Fibroblast of skin of back (primary cell): ENCODE measurements around the gene DNMBP.
"Not testable (repeated sequence)": the region's sequence is repeated elsewhere in the genome, so short reads cannot be mapped to it uniquely, and the experiment has no call there.

Experiments used
- DNase-seq: peaks from one replicate; pipeline ENCODE4 v3.0.0-alpha.2; 2013

The DNMBP gene

GRCh38 chr10:99912041-99912440 lies 97.7 kb downstream of the DNMBP start:
- DNase-seq, result no peak

- no peak for DNase-seq
These were observed 101.2 kb downstream of the DNMBP start for GRCh38 chr10:99908512-99908911.

GRCh38 chr10:99906470-99906869 lies 103.3 kb downstream of the DNMBP start:
- DNase-seq, result no peak

GRCh38 chr10:99905971-99906370 lies 103.8 kb downstream of the DNMBP start:
- no peak for DNase-seq

GRCh38 chr10:99895867-99896266 lies 113.9 kb downstream of the DNMBP start:
- DNase-seq, result no peak

GRCh38 chr10:99895066-99895465 lies 114.7 kb downstream of the DNMBP start:
- DNase-seq, result not testable (repeated sequence)

GRCh38 chr10:99894613-99895012 lies 115.1 kb downstream of the DNMBP start:
- DNase-seq, result no peak

GRCh38 chr10:99888622-99889021 lies 121.1 kb downstream of the DNMBP start:
- peak; percentile 37 for DNase-seq

GRCh38 chr10:99883523-99883922 lies 126.2 kb downstream of the DNMBP start:
- no peak for DNase-seq

GRCh38 chr10:99881371-99881770 lies 128.4 kb downstream of the DNMBP start:
- DNase-seq, result no peak

- DNase-seq, result no peak
These were observed 129.5 kb downstream of the DNMBP start for GRCh38 chr10:99880080-99880835.

- no peak for DNase-seq
These were observed 134.3 kb downstream of the DNMBP start for GRCh38 chr10:99875473-99875872.

- DNase-seq, result no peak
These were observed 135.2 kb downstream of the DNMBP start for GRCh38 chr10:99874341-99875085.

GRCh38 chr10:99873846-99874245 lies 135.9 kb downstream of the DNMBP start:
- DNase-seq, result no peak

GRCh38 chr10:99872367-99873162 lies 137.2 kb downstream of the DNMBP start:
- DNase-seq, result peak; percentile 24

- DNase-seq, result no peak
These were observed 139.5 kb downstream of the DNMBP start for GRCh38 chr10:99870123-99870730.

- DNase-seq, result no peak
These were observed 140.1 kb downstream of the DNMBP start for GRCh38 chr10:99869581-99870122.

- DNase-seq, result not testable (repeated sequence)
These were observed 142.5 kb downstream of the DNMBP start for GRCh38 chr10:99867250-99867649.

GRCh38 chr10:99863535-99864240 lies 146.1 kb downstream of the DNMBP start:
- peak; percentile 79 for DNase-seq

- no peak for DNase-seq
These were observed 149.3 kb downstream of the DNMBP start for GRCh38 chr10:99860466-99860865.

GRCh38 chr10:99859585-99859984 lies 150.2 kb downstream of the DNMBP start:
- DNase-seq, result no peak

- no peak for DNase-seq
These were observed 150.9 kb downstream of the DNMBP start for GRCh38 chr10:99858849-99859248.
